GM18868 (cell line): ENCODE measurements around the gene UBA6.
A peak's percentile ranks its signal among the peaks of the same experiment; 100 is the strongest.
"Not testable (repeated sequence)": the region's sequence is repeated elsewhere in the genome, so short reads cannot be mapped to it uniquely, and the experiment has no call there.

ENCODE experiments used
- ATAC-seq: cut with Tn5 transposase; IDR thresholded peaks from one replicate; pipeline ENCODE4 v1.9.1; 2021; ENCODE audit warnings: mild to moderate bottlenecking, moderate library complexity; ENCODE audit not compliant: unreplicated experiment

UBA6 gene

DNA sequence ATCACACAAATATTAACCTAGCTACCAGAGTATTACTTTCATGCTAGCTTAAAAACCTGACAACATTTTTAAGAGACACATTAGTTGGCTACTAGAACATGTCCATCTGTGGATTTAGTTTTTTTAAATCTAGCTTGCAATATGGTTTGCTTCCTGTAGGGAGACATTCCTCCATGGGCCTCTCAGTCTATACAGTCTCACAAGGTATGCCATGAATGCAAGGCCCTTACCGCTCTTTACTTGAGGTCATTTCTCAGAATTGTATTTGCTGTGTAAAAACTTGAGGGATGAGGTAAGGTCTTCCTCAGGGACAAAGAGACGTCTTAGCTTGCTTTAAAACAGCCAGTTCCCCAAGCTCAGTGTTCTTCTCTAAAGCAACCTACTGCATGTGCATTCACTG lies 26.9 kb downstream of the UBA6 start:
- no peak for ATAC-seq

DNA sequence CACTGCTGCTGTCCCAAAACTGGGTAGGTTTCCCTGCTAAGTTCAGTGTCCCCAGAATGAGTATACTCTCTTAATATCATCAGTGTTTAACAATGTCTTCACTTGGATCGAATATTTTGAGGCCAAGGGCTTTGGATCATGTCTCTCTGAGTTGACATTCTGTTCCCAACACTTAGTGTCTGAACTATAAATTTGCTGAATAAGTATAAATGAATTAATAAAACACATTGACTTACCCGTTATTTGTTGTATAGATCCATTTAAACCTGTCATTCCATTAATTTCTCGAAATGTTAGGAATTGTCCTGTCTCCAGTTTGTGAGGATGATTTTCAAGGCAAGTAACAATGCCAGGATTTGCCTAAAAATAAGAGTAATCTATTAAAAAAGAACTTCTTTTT lies 32.6 kb downstream of the UBA6 start:
- ATAC-seq, result no peak

DNA sequence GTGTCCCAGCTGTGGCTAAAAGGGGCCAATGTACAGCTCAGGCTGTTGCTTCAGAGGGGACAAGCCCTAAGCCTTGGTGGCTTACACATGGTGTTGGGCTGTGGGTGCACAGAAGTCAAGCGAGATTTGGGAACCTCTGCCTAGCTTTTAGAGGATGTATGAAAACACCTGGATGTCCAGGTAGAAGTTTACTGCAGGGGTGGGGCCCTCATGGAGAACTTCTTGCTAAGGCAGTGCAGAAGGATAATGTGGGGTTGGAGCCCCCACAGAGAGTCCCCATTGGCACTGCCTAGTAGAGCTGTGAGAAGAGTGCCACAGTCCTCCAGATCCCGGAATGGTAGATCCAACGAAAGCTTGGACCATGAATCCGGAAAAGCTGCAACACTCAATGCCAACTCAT lies 40.5 kb downstream of the UBA6 start:
- no peak for ATAC-seq

DNA sequence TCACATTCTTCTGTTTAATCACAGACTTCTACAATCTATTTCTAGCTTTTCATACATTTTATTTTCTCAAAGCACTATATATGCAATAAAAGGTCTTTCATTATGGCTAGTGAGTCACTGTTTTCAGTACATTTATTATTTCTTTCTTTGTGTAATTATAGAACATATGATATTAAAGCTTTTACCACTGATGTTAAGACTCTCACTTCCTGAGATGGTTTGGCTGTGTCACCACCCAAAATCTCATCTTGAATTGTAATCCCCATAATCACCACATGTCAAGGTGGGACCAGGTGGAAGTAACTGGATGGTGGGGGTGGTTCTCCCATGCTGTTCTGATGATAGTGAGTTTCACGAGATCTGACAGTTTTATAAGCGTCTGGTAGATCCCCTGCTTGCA lies 41.9 kb downstream of the UBA6 start:
- ATAC-seq, result no peak

DNA sequence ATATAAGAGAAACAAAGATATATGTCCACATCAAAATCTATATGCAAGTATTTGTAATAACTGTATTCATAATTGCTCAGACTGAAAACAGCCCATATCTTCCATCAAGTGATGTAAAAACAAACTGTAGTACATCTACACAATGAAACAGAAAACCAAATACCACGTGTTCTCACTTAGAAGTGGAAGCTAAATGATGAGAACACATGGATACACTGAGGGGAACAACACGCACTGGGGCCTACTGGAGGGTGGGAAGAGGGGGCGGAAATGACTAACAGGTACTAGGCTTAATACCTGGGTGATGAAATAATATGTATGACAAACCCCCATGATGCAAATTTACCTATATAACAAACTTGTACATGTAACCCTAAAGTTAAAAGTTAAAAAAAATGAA lies 42.7 kb downstream of the UBA6 start:
- no peak for ATAC-seq

DNA sequence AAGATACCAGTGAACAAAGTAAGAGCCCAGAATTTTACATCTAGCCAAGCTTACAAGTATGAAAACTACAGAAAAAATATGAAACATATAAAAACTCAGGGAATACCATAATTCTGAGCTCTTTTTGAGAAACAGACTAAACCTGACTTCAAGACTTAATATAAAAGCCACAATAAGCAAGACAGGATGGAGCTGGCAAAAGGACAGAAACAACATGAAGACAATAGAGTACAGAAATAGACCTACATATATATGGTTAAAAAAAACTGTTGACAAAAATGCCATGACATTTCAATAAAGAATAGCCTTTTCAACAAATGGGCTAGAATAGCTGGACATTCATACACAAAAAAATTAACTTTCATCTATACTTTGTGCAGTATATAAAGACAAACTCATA lies 49.4 kb downstream of the UBA6 start:
- ATAC-seq, result no peak

DNA sequence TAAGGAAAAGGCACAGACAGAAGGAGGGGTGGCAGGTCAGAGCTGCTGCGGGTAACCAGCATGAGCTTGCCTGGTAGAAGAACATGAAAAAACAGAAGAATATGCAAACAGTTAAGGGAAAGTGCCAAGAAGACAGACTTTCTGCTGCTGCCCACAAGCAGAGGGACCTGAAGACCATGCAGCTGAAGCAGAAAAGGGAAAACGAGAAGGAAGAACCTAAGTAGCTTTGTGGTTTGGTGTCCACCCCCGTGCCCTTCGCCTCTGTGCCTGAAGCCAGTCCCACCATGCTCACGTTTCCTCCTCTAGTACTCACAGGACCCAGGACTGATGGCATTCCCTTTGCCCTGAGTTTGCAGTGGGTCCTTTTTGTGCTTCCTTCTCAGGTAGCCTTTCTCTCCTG lies 62.8 kb downstream of the UBA6 start:
- no peak for ATAC-seq

DNA sequence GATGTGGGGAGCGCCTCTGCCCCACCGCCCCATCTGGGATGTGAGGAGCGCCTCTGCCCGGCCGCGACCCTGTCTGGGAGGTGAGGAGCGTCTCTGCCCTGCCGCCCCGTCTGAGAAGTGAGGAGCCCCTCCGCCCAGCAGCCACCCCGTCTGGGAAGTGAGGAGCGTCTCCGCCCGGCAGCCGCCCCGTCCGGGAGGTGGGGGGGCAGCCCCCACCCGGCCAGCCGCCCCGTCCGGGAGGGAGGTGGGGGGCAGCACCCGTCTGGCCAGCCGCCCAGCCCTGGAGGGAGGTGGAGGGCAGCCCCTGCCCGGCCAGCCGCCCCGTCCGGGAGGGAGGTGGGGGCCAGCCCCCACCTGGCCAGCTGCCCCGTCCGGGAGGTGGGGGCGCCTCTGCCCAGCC lies 64.0 kb downstream of the UBA6 start:
- ATAC-seq, result not testable (repeated sequence)

DNA sequence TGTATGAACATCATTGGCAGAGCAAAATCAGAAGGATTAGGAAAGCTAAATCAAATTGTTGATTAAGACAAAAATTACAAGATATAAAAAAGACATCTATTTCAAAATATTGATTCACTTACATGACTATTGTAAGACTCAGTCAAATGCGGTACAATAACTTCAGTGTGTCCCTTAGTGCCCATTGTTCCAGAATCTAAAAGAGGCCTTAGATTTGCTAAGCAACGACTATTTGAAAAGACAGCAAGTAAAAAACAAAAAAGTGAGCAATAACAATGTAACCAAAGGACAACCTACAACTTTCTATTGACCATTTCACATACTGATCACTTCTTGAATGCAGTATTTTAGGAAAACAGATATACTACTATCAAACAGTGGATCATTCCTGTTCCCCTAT lies 65.6 kb downstream of the UBA6 start:
- no peak for ATAC-seq

DNA sequence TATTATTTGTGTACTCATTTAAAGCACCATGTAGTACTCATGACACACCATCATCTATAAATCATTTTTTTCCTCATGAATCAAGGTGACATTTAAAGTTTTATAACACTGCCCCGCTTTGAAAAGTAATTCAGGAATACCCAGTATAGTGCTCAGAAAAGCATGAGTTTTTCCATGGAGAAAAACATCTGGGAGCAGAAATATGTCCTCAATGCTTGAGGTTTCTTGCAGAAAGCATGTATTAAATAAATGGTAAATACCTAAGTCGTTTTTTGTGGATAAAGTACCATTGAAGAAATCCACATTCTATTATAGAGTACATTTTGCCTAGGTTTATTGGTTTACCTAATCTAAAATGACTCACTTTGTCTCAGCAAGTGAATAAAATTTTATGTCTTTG lies 66.2 kb downstream of the UBA6 start:
- no peak for ATAC-seq

DNA sequence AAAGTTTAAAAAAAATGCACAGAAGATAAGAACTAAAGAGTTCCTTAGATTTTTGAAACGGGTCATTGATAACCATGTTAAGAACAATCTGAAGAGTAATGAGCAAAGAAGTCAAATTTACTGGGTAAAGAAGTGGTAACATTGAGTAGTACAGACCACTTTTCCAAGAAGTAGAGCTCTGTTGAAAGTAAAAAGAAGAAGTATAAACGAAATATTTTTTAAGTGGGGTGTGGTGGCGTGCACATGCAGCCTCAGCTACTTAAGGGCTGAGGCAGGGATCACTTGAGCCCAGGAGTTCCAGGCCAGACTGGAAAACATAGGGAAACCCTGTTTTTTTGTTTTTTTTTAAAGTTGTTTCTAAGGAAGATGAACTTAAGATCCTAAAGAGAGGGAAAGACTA lies 68.5 kb downstream of the UBA6 start:
- ATAC-seq, result peak; percentile 88

DNA sequence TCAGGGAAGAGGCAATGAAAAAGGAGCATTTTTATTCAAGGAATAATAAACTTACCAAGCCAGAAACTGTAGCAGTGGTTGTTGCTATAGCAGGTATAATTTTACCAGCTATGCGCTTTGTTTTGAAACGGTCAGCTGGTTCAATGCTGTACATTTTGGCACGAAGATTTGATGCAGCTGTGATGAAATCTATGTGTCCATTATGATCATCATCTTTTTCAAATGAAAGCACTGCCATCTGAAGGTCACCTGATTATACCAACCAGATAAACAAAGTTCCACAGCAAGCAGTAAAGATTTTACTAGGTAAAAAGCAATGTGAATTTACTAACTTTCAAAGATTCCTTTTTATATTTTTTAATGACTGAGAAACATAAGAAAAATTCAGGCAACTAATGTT lies 76.0 kb downstream of the UBA6 start:
- no peak for ATAC-seq

DNA sequence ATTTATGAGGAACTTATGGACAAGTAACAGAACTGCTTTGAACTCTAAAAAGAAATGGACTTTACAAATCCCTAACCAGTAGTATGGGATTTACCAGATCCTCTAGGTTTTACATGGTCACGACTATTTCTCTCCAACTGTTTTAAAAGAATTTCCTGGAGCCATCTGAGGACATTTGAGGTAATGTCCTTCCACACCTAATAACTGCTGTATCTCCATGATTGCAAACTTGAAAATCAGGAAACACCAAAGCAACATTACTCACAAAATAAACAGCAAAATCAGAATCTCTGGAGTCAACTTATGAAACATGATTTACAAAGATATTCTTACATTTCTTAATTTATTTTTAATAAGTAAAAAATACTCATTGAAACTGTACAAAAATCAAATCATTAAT lies 84.5 kb downstream of the UBA6 start:
- no peak for ATAC-seq

DNA sequence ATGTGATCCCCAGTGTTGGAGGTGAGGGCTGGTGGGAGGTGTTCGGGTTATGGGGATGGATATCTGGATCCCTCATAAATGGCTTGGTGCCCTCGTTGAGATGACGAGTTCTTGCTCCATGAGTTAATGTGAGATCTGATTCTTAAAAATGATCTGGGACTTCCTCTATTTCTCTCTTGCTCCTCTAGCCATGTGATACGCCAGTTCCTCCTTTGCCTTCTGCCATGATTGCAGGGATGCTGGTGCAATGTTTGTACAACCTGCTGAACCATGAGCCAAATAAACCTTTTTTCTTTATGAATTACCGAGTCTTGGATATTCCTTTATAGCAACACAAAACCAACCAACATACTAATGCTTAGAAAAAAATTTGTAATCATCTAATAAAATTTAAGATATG lies 85.8 kb downstream of the UBA6 start:
- no peak for ATAC-seq

DNA sequence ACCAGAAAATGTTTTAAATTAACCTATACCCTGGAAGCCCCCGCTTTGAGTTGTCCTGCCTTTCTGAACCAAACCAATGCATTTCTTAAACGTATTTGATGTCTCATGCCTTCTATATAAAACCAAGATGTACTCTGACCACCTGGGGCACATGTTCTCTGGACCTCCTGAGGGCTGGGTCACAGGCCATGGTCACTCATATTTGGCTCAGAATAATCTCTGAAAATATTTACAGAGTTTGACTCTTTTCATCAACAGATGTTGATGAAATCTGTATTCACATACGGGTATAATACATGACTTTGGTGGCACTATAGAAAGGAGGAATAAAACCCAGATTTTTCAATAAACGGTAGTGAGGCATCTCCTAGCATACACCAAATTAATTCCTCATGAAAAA lies 86.8 kb downstream of the UBA6 start:
- no peak for ATAC-seq

DNA sequence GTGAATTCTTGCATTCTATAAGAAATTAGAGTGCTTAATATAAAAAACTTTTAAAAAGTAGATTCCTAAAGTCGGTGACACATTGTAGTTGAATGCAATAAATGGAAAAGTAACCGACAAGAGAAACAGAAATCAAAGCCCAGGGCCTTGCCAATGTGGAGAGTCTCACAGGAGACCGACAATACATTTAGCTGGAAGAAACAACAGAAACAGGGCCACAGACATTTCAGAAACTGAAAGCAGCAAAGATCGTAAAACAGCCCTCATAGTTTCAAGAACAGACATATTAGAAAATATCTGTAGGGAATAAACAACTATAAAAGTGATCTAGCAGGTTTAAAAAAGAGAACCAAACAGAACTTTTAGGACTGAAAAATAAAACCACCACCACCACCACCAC lies 92.9 kb downstream of the UBA6 start:
- ATAC-seq, result no peak

DNA sequence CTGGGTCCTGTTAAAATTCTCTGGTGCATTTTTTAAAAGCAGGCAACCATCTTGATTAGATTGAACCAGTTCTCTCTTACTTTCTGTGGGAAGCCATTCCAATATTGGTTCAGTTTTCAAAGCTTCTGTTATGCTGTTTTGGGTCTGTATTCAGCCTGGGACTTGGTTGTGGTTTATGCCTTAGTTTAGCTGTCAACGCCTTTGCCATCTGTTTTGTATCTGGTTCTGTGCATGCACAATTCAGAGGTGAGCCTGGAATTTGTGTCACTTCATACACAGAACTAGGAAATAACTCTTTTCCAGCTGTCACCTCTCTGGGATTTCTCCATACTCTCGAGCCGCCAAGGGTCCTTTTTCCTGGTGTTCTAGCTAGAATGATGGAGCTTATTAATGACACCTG lies 96.2 kb downstream of the UBA6 start:
- ATAC-seq, result no peak

DNA sequence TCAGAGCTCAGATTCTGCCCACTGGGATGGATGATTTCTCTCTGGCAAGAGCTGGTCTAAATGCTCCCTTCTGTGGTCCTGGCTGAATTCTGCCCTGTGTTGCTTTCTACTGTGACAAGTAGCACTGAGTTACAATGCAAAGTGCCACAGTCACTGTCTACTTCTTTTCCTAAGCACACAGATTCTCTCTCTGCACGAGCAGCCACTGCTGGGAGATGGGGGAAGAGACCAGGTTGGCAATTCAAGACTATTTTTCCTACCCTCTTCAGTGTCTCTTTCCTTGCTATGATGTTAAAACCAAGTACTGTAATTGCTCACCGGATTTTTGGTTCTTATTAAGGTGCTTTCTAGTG lies 97.0 kb downstream of the UBA6 start:
- ATAC-seq, result no peak

DNA sequence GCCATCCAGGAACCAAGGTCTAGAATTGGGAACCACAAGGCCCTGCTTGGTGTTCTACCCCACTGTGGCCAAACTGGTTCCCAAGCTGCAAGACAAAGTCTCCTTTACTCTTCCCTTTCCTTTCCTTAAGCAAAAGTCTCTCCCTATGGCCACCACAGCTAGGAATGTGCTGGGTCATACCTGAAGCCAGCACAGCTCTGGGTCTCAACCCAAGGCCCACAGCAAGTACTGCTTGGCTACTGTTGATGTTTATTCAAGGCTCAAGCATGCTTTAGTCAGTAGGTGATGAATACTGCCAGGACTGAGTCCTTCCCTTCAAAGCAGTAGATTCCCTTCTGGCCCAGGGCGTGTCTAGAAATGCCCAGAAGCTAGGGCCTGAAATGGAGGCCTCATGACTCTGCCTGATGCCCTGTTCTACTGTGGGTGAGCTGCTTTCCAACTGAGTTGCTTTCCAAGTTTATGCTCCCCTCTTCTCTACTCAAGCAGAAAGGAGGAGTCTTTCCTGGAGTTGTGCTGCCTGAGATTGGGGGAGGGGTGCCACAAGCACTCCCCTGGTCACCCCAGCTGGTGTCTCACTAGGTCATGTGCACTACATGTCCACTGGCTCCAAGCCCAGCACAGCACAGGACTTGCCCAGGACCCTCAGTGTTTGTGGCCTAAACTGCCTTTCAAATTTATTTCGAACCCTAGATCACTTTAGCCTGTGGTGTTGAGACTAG lies 97.5 kb downstream of the UBA6 start:
- no peak for ATAC-seq

DNA sequence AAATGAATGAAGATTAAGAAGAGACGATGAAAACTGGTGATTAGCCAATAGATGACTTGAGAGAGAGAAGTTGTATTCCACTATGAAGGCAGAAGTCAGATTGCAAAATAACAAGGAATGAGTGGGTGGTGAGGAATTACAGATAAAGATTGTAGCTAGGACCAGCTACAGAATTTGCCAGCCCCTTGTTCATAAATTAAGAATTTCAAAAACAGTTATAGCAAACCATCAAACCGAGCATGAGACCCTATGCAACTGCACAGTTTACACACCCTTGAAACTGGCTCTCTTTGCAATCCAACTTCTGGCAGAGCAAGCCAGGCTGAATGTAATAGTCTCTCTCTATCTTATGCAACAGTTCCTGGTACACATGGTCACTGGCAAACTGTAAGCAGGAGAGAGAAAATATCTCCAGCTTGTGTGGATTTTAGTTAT lies 107.2 kb downstream of the UBA6 start:
- ATAC-seq, result no peak

DNA sequence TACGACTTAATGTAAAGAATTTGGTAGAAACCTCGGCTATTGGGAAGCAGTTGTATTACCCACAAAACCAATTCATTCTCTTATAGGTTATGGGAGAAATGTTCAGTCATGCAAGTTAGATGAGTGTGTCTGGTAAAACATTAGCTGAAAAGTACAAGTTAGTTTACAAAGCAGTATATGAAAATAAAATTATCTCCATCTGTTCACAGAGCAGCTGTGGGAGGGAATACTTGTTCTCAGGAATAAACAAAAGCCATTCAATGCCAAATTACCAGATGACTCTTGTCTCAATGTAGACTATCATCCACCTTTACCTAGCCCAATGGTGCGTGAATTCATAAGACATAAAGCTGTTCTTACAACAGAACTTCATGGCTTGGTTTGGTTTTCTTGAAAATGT lies 113.8 kb downstream of the UBA6 start:
- no peak for ATAC-seq

DNA sequence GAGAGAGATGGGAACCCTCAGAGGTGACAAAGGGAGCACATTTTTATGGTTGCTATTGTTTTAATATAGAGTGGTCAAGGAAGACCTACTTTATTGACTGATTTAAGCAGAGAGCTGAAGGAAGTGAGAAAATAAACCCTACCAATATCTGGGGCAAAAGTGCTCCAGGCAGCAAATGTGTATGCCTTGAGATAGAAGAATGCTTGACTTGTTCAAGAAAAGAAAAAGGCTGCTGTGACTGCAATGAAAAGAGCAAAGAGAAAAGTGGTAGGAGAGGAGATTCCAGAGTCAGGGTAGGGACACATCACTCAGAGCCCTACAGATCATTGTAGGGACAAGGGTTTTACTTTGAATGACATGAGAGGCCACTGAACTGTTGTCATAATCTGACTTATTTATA lies 116.5 kb downstream of the UBA6 start:
- no peak for ATAC-seq

DNA sequence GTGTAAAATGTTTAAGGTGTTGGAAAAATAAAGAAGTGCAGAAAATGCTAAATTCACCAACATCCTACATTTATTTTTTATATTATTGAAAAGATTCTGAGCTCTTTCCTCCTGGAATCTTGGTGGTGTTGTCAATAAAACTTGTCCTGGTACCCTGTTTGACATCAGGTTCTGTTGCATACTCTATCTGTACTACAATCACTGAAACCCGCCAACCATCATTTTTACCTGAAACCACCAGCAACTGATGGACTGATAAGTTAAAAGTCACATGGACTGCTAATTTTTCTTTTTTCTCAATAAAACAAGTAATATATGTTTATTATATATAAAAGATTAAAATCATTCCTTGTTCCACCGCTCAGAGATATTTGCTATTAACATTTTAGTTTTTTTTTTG lies 119.0 kb downstream of the UBA6 start:
- ATAC-seq, result no peak
